Activated T-cell treated with anti-CD3 and anti-CD28 coated beads, Interleukin-2, amount 50 U/mL, for 48 hours (primary cell): ENCODE data around the gene PLEKHG2.
"Not testable (repeated sequence)": the region's sequence is repeated elsewhere in the genome, so short reads cannot be mapped to it uniquely, and the experiment has no call there.

Experiments used
- DNase-seq, 2 experiments: peaks; one replicate each; pipeline ENCODE4 v3.0.0-alpha.2; 2020

Gene PLEKHG2

DNA sequence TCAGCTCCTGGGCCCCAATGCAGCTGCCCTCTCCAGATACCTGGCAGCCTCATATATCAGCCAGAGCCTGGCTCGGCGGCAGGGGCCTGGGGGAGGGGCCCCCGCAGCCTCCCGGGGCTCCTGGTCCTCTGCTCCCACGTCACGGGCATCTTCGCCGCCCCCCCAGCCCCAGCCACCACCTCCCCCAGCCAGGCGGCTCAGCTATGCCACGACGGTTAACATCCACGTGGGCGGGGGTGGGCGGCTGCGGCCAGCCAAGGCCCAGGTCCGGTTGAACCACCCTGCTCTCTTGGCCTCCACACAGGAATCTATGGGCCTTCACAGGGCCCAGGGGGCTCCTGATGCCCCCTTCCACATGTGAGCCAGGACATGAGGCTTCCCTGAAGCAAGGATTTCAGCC lies 12.5 kb downstream of the PLEKHG2 start:
- no peak for DNase-seq

DNA sequence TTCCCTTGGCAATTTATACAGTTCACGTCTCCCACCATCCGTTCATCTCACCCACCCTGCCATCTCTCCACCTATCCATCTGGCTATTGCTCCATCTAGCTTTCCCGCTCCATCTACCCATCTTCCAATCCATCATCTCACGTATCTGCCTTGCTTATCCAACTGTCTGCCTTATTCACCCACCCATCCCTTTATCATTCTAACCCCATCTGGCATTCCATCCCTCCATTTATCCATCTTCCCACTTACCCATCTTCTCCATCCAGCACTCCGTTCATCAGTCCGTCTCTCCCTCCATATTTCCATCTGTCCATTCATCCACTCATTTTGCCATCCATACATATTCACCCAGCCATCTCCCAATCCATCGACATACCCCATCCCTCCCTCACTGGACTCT lies 13.3 kb downstream of the PLEKHG2 start:
- DNase-seq: no peak

DNA sequence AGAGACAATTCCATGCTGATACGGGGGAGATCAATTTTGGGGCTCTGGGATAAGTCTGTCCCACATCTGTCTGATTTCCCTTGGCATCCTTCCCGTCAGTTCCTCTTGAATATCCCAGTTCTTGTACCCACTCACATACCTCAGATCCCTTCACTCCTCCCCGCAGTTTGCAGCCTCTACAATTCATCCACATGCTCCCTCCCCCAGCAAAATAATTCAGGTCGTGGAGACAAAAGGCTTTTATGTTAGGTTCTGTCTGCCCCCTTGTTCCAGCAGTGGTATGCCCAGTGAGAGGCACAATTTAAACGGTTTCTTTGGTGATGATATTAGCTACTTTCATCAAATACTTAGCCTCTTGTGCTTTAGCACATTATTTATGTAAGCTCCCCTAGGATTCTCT lies 13.7 kb downstream of the PLEKHG2 start:
- DNase-seq: no peak

DNA sequence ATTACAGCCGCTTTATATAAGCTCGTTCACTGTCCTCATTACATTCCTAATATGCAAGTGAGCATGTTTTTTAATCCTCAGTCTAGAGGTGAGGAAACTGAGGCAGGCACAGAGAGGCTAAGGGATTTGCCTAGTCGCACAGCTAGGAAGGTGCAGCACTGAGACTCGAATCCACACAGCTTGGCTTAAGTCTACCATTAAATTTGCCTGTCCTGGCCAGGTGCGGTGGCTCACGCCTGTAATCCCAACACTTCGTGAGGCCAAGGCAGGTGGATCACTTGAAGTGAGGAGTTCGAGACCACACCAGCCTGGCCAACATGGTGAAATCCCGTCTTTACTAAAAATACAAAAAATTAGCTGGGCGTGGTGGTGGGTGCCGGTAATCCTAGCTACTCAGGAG lies 15.2 kb downstream of the PLEKHG2 start:
- DNase-seq: no peak

DNA sequence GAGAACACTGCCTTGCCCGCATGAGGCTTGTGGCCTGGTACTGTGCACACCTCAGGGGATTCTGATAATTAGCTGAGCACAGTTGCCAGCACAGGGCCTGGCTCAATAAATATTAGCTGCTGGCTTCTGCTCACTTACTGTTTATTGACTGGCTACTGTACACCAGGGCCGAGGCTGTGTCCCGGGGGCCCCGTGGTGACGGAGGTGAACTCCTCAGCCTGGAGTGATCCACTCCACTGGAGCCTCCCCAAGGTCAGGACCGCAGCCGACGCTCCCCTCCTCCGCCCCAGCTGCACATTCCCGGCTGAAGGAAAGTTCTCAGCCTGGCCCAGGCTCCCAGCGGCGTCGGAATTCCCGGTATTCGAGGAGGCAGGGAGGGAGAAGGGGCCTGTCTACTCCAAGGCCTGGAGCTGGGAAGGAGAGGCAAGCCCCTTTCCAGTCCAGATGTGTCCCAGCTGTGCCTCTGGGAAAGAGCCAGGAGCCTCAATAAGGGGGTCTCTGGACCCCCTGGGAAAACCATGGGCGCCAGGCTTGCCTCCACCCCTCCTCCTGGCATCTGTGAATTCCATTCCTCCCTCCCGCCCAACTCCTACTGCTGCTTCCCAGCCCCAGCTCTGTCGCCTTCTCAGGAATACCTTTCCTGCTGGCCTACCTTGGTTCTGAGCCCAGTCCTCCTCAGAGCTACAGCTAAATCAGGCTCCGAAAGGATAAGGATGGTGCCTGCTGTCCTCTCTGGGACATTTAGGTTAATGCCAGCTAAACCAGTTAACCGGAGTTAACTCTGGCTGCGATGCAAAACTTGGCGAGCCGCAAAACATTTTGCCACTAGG lies 16.0 kb downstream of the PLEKHG2 start:
- no peak for DNase-seq

DNA sequence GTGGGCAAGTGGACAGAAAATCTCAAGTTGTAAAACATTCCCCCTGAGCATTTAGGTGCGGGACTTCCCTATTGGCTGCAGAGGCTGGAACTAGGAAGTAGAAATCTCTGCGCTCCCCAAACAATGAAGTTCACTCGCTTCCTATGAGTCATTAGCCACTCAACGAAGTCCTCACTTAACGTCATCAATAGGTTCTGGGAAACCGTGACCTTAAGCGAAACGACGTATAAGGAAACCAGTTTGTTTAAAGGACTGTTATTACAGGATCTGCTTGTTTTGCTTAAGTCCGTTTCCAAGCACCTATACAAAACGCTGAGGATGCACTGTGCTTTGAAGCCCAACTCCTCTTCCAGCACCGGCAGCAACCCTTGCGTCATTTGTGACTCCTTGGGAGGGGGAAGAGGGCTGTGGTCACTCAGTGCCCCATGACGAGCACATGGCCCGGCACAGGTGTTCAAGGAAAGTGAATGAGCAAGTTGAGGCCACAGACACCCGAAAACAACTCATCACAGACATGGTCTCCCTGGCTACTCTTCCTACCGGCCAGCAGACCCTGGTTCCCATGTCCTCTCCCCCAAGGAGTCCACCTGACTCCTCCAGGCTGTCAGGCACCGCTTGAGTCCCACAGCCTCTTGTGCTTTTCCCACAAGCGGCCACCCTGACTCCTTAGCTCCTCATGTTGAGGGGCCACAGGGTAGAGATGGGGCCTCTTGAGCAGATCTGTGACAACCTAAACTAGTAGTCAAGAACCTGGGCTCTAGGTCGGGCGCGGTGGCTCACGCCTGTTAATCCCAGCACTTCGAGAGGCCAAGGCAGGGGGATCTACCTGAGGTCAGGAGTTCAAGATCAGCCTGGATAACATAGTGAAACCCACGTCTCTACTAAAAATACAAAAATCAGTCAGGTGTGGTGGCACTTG lies 18.5 kb downstream of the PLEKHG2 start:
- DNase-seq: peak; percentile 83 to 84

DNA sequence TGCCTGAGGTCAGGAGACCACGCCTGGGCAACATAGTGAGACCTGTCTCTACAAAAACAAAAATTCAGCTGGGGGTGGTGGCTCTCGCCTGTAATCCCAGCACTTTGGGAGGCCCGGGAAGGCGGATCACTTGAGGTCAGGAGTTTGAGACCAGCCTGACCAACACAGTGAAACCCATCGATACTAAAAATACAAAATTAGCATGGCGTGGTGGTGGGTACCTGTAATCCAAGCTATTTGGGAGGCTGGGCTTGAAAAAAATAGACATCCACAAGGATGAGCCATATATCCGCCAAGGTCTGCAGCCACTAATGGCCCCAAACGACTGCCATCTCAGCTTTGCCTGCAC lies 20.2 kb downstream of the PLEKHG2 start:
- peak in 1 of 2 experiments; percentile 38 for DNase-seq

DNA sequence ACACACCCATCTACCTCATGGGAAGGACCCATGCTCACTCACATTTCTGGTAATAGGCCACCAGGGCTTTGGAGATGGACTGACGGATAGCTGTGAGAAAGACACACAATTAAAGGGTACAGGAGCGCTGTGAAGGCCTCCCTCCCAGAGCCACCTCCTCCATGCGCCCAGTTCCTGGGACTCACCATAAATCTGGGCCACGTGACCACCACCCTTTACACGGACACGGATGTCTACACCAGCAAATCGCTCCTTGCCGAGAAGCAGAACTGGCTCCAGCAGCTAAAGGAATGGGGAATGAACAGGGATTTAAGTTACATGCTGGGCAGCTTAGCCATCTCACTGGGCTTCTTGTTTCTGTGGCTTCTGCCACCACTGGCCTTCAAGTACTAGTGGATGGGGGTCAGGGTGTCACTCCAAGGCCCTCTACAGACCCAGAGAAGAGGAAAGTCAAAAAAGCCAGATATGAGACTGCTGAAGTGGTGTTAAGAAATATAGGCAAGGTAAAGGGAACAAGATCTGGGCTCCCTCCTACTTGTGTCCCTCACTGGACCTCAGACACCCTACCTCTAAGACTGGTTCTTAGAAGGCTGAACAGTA lies 21.1 kb downstream of the PLEKHG2 start:
- DNase-seq: peak in 1 of 2 experiments; percentile 37

DNA sequence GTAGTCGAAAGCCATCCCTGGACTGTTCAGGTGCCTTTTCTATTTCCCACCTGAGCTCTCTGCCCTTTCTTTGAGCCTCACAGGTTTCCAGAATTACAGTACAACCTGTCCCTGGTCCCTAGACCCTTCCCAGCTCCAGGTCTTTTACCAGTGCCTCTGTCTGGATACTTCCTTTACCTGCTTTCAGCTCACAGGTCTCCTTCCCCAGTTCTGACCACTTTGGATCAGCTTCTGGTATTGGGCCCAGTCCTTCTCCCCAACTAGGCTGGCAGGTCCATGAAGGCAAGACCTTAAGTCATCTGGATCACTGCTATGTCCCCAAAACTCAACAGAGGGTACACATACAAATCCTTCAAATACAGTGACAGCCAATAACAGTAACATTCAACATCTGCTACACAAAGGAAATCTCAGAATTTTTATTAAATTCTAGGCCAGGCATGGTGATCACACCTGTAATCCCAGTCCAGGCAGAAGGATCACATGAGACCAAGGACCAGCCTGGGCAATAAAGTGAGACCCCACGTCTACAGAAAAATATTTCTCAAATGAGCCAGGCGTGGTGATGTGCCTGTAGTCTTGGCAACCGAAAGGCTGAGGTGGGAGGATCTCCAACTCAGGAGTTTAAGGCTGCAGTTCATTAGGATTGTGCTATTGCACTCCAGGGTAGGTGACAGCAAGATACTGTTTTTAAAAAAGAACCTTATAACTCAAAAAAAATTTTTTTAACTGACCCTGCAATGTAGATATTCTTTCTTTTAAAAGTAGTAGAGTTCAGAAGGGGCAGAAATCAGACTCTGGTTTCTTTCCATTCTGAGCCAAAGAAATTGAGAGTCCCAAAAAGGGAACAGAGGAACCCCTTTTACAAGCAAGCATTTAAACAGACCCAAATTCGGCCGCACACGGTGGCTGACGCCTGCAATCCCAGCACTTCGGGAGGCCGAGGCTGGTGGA lies 21.9 kb downstream of the PLEKHG2 start:
- no peak for DNase-seq

DNA sequence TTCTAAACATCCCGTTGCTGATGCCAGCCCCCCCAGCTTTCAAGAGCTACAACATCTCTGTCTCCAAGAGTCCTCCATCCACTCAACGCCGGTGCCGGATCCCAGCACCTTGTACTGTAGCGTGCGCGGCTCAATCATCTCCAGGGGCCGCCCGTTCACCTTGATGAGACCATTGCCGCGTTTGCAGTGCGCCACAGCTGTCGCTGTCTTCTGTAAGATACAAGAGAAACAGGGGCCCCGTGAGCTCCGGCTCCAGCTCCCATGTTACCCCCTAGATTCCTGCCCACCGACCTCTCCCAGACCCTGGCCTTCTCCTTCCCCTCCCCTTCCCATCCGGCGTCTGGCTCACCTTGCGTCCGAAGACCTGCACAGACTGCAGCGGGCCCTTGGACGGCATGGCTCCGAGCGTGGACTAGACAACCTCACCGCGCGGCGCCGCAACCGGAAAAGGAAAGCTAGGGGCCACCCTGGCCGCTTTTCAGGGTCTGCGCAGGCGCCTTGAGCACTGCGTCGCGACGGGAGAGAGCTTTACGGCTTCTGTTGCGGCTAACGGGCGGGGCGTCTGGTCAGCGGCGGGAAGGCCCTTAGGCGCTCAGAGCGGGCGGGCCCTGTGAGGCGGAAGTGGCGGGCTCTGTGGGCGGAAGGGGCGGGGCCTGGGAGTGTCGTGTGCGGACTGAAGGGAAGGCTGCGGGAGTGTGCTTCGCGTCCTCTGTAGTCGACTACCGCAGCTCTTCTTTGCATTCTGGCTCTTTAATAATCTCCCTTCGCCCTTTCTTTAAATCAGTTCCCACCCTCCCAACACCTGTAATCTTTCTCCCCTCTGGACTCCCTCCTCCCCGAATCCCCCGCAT lies 23.3 kb downstream of the PLEKHG2 start, which contains the start of gene RPS16:
TSS of gene RPS16 (minus strand) at position 451 of the 851 bp plus-strand sequence. CDS start at position 397, 54 bp downstream.
- DNase-seq: peak; percentile 100

DNA sequence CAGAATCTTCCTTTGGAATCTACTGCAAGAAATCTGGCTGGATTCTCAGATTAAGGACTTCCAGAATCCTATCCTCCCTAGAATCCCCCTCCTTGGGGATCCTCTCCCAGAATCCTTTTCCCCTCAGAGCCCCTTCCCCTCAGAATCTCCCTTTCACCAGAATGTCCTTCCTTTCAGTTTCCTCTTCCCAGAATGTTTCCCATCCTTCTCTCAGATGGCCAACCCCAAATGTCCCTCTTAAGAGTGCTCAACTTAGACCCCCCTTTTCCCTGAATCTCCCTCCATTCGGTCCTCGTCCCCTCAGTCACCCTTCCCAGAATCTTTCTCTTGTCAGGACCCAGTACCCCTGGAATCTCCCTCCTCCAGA lies 23.9 kb downstream of the PLEKHG2 start:
- DNase-seq: no peak

DNA sequence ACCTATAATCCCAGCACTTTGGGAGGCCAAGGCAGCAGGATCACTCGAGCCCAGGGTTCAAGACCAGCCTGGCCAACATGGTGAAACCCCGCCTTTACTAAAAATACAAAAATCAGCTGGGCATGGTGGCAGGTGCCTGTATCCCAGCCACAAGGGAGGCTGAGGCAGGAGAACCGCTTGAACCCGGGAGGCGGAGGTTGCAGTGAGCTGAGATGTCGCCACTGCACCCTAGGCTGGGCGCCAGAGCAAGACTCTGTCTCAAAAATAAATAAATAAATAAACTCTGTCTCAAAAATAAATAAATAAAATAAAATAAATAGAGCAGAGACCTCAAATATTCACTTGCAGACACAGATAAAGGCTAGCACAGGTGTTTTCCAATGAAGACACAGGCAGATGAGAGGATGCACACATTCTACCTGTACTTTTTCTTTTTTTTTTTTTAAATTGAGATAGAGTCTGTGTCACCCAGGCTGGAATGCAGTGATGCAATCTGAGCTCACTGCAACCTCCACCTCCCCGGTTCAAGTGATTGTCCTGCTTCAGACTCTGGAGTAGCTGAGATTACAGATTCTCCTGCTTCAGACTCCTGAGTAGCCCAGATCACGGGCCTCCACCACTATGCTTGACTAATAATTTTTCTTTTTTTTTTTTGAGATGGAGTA lies 25.9 kb downstream of the PLEKHG2 start:
- no peak for DNase-seq

DNA sequence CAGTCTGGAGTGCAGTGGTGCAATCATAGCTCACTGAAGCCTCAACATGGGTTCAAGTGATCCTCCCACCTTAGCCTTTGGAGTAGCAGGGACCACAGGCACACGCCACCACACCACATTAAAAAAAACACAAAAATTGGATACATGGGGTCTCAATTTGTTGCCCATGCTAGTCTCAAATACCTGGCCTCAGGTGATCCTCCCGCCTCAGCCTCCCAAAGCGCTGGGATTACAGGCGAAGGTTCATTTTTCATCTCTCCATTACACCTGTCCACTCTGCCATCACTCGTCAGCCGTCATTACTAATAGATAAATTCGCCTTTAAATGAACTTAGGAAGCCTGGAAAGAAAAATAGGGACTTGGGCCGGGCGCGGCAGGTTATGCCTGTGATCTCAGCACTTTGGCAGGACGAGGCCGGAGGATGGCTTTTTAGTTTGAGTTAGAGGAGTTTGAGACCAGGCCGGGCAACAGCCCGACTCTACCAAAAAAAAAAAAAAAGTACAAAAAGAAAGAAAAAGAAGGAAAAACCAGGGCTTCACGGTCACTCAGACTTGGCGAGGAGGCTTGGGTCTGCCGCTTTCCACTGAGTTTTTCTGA lies 32.2 kb downstream of the PLEKHG2 start:
- DNase-seq: peak in 1 of 2 experiments; percentile 36

DNA sequence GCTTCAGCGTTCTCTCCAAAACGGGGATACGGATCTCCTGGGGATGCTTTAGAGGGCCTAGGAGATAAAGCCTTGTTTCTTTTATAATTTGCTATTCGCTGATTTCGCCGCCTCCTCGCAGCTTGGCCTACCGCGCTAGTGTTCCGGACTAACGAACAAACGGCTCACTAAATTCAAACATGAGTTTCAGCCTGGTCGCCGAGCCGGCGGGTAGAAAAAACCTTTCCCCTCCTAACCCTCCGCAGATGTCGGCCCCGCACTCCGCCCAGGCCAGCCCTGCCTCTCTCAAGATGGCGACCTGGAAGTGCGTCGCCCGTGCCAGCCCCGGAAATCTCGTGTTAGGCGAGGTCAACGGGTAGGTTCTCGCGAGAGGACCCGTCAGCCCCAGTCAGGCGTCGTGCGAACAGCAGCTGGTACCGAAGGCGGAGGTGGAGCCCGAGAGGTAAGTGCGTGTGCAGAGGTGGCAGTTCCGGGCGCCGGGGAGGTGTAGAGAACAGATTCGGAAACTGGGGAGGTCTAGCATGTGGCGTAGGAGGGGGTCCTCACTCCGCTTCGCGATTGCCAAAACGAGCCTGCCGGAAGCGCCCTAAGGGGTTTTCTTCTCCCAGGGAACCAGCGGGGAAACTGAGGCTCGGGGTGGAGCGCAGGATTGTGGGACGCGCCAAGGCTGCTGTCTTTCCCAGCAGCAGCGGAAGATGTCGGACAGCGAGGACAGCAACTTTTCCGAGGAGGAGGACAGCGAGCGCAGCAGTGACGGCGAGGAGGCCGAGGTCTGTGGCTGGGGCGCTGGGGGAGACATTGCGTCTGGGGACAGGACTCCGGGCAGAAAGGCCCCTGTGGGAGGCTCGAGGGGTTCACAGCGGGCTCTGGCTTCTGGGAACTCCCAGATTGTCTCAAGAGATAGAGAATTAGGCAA lies 33.0 kb downstream of the PLEKHG2 start, which contains the start of gene SUPT5H:
TSS of gene SUPT5H (plus strand) at position 387 of the 916 bp plus-strand sequence. CDS start at position 696, 309 bp downstream.
- DNase-seq: peak; percentile 97 to 98

DNA sequence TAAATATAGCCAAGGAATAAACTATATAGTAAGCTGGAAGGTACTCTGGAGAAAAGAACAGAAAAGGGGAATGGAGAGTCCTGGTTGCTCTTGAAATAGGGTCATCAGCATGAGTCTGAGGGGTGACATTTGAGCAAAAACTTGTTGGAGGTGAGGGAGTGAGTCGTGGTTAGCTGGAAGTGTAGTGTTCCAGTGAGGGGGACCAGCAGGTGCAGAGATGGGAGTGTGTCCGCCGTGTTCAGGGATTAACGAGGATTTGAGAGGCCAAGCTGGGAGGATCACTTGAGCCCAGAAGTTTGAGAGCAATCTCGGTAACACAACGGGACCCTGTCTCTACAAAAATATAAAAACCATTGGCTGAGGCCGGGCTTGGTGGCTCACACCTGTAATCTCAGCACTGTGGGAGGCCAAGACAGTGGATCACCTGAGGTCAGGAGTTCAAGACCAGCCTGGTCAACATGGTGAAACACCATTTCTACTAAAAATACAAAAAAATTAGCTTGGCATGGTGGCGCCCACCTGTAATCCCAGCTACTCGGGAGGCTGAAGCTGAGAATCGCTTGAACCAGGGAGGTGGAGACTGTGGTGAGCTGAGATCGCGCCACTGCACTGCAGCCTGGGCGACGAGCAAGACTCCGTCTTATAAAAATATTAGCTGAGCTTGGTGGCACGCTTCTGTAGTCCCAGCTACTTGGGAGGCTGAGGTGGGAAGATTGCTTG lies 34.1 kb downstream of the PLEKHG2 start:
- peak in 1 of 2 experiments; percentile 37 for DNase-seq

DNA sequence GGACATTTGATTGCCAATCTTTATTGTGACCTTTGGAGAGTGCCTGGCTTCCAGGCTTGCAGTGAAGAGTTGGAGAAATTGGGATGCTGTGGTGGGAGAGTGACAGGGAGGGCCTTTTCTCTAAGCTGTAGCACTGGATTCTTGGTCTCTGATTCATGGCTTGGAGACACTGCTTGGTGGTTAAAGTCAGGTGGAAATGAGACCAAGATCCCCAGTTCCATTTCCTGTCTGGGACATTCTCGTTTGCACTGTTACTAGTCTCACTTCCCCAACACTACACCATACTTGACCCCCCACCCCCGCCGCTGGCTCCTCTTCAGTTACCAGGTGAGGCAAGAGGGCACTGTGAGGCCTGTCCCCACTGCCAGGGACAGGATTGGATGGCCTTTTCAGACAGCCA lies 35.8 kb downstream of the PLEKHG2 start:
- peak; percentile 55 to 60 for DNase-seq

DNA sequence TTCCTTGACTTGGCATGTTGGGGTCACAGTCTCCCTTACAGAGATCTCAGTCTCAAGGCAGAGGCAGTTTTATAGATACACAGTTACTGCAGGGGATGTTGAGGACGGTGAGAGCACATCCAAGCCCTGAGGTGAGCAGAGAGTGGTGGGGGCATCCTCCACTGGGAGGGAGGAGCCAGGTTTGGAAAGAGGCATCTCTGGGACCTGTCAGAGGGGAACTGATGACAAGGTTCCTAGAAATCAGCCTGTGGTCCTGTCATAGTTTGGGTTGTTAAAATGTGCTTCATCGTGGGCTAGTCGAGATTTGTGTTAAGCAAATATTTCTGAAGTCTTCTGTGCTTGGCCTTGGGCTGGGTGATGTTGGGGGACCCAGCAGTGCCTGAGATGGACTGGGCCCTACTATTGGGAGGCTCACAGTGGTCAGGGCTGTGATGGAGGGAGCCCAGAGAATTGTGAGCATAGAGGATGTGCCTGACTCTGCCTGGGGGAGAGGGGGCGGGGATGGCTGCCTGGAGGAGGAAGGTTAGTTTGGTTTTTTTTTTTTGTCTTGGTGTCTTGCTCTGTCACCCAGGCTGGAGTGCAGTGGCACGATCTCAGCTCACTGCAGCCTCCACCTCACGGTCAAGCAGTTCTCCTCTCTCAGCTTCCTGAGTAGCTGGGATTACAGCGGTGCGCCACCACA lies 36.8 kb downstream of the PLEKHG2 start:
- DNase-seq: peak in 1 of 2 experiments; percentile 37

DNA sequence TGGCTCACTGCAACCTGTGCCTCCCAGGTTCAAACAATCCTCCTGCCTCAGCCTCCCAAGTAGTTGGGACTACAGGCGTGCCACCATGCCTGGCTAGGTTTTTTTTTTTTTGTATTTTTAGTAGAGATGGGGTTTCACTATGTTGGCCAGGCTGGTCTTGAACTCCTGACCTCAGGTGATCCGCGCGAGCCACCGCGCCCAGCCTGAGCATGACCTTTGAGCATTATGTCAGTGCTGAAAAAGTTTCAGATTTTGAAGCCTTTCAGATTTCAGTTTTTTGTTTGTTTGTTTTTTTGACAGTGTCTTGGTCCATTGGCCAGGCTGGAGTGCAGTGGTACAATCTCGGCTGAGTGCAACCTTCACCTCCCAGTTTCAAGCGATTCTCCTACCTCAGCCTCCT lies 38.8 kb downstream of the PLEKHG2 start:
- DNase-seq: not testable (repeated sequence)
